SK-N-SH (cell line): ENCODE data around the gene ZNF891. TPM values are rescaled to one million over a fixed set of nuclear protein-coding genes. Genes with fewer than 3 reads are reported as not detected.

ENCODE experiments used
- CTCF ChIA-PET: fragments of 300-600, 350-600 bp; formaldehyde crosslinking; extraction: SDS; loops from one replicate; lab custom pipeline; 2021; lab: Yijun Ruan, JAX
- POLR2A ChIA-PET: fragments of 350-600 bp; sonication (Branson Sonifier 250); formaldehyde crosslinking; extraction: SDS; loops from one replicate; lab custom pipeline; 2020; ENCODE audit warnings: antibody characterized with exemption, inconsistent platforms; lab: Yijun Ruan, JAX
- DNase-seq: peaks from one replicate; pipeline ENCODE4 v3.0.0; 2012
- H2AFZ ChIP-seq: fragments of 200-600 bp; sonication (generic); 2 replicates; pipeline ENCODE4 v1.8.1; 2016; ENCODE audit warnings: antibody characterized with exemption, mild to moderate bottlenecking, low read depth
- H3F3A ChIP-seq: fragments of 200-600 bp; sonication (generic); replicated peaks from 2 replicates; pipeline ENCODE3; 2016; ENCODE audit warnings: antibody characterized with exemption, mild to moderate bottlenecking; ENCODE audit not compliant: insufficient read depth
- H3K27ac ChIP-seq, 2 experiments: fragments of 200-500 bp in 1 of 2; fragments of 200-600 bp in 1 of 2; sonication (Bioruptor generic) in 1 of 2; sonication (generic), shearing (Covaris generic) in 1 of 2; 2 replicates each; pipeline versions ENCODE4 v1.5.1 to v1.6.1; 2014 to 2016; ENCODE audit warnings: low read depth in 2 of 2, inconsistent platforms in 1 of 2, low read length in 1 of 2, mild to moderate bottlenecking in 1 of 2, mixed read lengths in 1 of 2
- H3K27me3 ChIP-seq: fragments of 200-600 bp; sonication (generic), shearing (Covaris generic); 2 replicates; pipeline ENCODE4 v1.6.1; 2016; ENCODE audit warnings: mixed run types; ENCODE audit not compliant: insufficient read depth
- H3K36me3 ChIP-seq, 2 experiments: fragments of 200-500 bp in 1 of 2; fragments of 200-600 bp in 1 of 2; sonication (Bioruptor generic) in 1 of 2; sonication (generic) in 1 of 2; replicated peaks in 1 of 2; 2 replicates each; pipeline versions ENCODE3 to v1.5.1; 2014 to 2016; ENCODE audit warnings: low read length in 1 of 2, mild to moderate bottlenecking in 1 of 2; ENCODE audit not compliant: insufficient read depth in 2 of 2, control insufficient read depth in 1 of 2
- H3K4me1 ChIP-seq, 2 experiments: fragments of 200-500 bp in 1 of 2; fragments of 200-600 bp in 1 of 2; sonication (Bioruptor generic) in 1 of 2; sonication (generic), shearing (Covaris generic) in 1 of 2; 2 replicates each; pipeline versions ENCODE4 v1.5.1 to v1.6.1; 2014 to 2016; ENCODE audit warnings: low read depth in 1 of 2, low read length in 1 of 2, mixed run types in 1 of 2; ENCODE audit not compliant: insufficient read depth in 2 of 2, control insufficient read depth in 1 of 2
- H3K4me2 ChIP-seq: fragments of 200-600 bp; sonication (generic), shearing (Covaris generic); 2 replicates; pipeline ENCODE4 v1.6.1; 2017; ENCODE audit warnings: mixed run types
- H3K4me3 ChIP-seq, 2 experiments: fragments of 200-500 bp in 1 of 2; fragments of 200-600 bp in 1 of 2; sonication (Bioruptor generic) in 1 of 2; sonication (generic), shearing (Covaris generic) in 1 of 2; 2 replicates each; pipeline versions ENCODE4 v1.5.1 to v1.8.1; 2014 to 2016; ENCODE audit warnings: low read depth in 2 of 2, inconsistent platforms in 1 of 2, low read length in 1 of 2, mild to moderate bottlenecking in 1 of 2, mixed read lengths in 1 of 2, moderate library complexity in 1 of 2
- H3K79me2 ChIP-seq: fragments of 200-600 bp; sonication (generic); 2 replicates; pipeline ENCODE4 v1.8.1; 2017; ENCODE audit warnings: mild to moderate bottlenecking; ENCODE audit not compliant: insufficient read depth
- H3K9ac ChIP-seq: fragments of 200-600 bp; sonication (generic); 2 replicates; pipeline ENCODE4 v1.6.1; 2017; ENCODE audit warnings: mixed run types
- H3K9me2 ChIP-seq: fragments of 200-600 bp; sonication (generic); 2 replicates; pipeline ENCODE4 v1.6.1; 2017; ENCODE audit warnings: mixed run types
- H3K9me3 ChIP-seq: fragments of 200-600 bp; sonication (generic); 2 replicates; pipeline ENCODE4 v1.6.1; 2017; ENCODE audit warnings: mixed run types, mild to moderate bottlenecking, moderate library complexity
- H4K20me1 ChIP-seq: fragments of 200-600 bp; sonication (generic); 2 replicates; pipeline ENCODE4 v1.6.1; 2017; ENCODE audit warnings: mild to moderate bottlenecking, mixed run types; ENCODE audit not compliant: insufficient read depth
- ELF1 ChIP-seq: IDR thresholded peaks from 2 replicates; pipeline ENCODE4 v1.4.0; 2012
- FOSL2 ChIP-seq: IDR thresholded peaks from 2 replicates; pipeline ENCODE4 v1.4.0; 2012; ENCODE audit warnings: low read depth, mild to moderate bottlenecking, moderate library complexity, borderline replicate concordance
- FOXJ3 ChIP-seq: sonication (generic); formaldehyde crosslinking; IDR thresholded peaks from 2 replicates; pipeline ENCODE4 v1.5.1; 2020; ENCODE audit warnings: mild to moderate bottlenecking, missing genetic modification reagents
- GATA2 ChIP-seq: sonication (generic); formaldehyde crosslinking; IDR thresholded peaks from 2 replicates; pipeline ENCODE4 v1.5.0; 2020; ENCODE audit warnings: mild to moderate bottlenecking, missing genetic modification reagents
- JUND ChIP-seq: IDR thresholded peaks from 2 replicates; pipeline ENCODE4 v1.4.0; 2012
- MEF2A ChIP-seq: IDR thresholded peaks from 2 replicates; pipeline ENCODE4 v1.4.0; 2012; ENCODE audit warnings: low read depth, borderline replicate concordance
- MXI1 ChIP-seq: IDR thresholded peaks from 2 replicates; pipeline ENCODE4 v1.6.1; 2012; ENCODE audit warnings: mild to moderate bottlenecking, low read depth, low read length, improper control_type of control experiment
- POLR2AphosphoS5 ChIP-seq: IDR thresholded peaks from 2 replicates; pipeline ENCODE4 v1.6.1; 2012; ENCODE audit warnings: low read depth, low read length
- SIN3A ChIP-seq: IDR thresholded peaks from 2 replicates; pipeline ENCODE4 v1.6.1; 2012; ENCODE audit warnings: low read depth, mild to moderate bottlenecking, low read length, moderate library complexity, borderline replicate concordance
- TAF1 ChIP-seq: IDR thresholded peaks from 2 replicates; pipeline ENCODE4 v1.6.1; 2012; ENCODE audit warnings: low read depth, mild to moderate bottlenecking, low read length, moderate library complexity, borderline replicate concordance
- TEAD4 ChIP-seq: IDR thresholded peaks from 2 replicates; pipeline ENCODE4 v1.4.0; 2012; ENCODE audit warnings: mild to moderate bottlenecking, borderline replicate concordance; ENCODE audit not compliant: insufficient read depth
- YY1 ChIP-seq: IDR thresholded peaks from 2 replicates; pipeline ENCODE4 v1.4.0; 2012; ENCODE audit warnings: low read depth, mild to moderate bottlenecking
- WGBS: methylation state at CpG from one replicate; pipeline ENCODE4 v1.1.6; 2017; ENCODE audit warnings: low lambda C conversion rate; 5-methylcytosine and 5-hydroxymethylcytosine counted together
- polyA plus RNA-seq, 3 experiments: library from polyadenylated mRNA; depleted of rRNA; stranded (reverse); fragments of >200 nt; gene quantifications; 2 replicates each; pipeline ENCODE4 v1.2.3, GENCODE V29; 2012
- TF ChIP-seq, protein P1 (sequence below): IDR thresholded peaks from 2 replicates; pipeline ENCODE4 v1.6.1; 2012; ENCODE audit warnings: mild to moderate bottlenecking, low read depth, low read length, moderate library complexity
- TF ChIP-seq, protein P2 (sequence below): IDR thresholded peaks from 2 replicates; pipeline ENCODE4; 2012

Gene ZNF891
- polyA plus RNA-seq, 1 of the 3 experiments (the other 2 are of a cell fraction): 0.33 TPM

DNA sequence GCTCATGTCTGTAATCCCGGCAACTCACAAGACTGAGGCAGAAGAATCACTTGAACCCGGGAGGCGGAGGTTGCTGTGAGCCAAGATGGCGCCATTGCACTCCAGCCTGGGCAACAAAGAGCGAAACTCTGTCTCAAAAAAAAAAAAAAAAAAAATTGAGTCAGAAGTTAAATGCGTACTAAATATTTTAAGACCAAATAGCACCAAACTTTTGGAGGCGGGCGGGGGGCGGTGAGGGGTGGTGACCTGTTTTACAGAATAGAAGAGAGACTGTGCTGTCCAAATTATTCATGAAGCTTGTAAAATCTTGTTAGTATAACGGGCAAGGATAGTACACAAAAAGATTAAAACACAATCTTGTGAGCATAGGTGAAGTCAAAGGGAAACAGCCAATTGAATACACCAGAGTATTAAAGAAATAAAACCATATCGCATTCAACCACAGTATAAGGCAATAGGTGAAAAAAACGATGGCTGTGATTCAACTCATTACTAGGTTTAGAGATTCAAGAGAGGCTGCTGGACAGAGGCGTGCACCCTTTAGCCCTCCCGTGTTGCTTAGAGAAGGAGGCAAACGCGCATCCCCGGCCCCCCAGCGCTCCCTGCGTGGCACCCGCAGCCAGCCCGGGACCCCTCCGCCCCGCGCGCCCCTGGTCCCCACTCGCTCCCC lies 571 bp downstream of the ZNF891 start:
- WGBS: 44% methylated on average over 15 of the region's 26 CpGs
- CTCF ChIA-PET: interaction anchor here (1.4 kb wide), 1 partner anchor 10 kb away, joined by 3 read pairs; no protein-coding TSS in a partner anchor

DNA sequence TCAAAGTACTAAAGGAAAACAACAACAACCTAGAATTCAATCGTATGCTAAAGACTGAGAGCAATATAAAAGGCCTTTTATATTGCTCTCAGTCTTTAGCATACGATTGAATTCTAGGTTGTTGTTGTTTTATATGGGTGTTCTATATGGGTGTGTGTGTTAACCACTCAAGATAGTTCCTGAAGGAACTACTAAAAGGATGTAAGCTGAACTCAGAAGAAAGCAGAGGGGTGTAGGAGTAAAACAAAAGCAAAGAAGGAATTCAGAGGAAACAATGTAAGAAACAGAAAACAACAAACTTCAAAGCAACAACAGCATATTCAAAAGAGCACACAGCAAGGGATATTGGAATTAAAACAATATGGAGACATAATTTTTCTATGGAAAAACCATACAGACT lies 5.4 kb downstream of the ZNF891 start:
- ChIA-PET CTCF (no interaction called here), POLR2A (no interaction called here)
- H3K9me2 ChIP-seq: no peaks in the 10 kb centered on the region
- H3K9ac ChIP-seq: no peak overlapping the region
- no peaks in the 10 kb centered on the region for H3K27me3 ChIP-seq
- no peak overlapping the region for H3K27ac ChIP-seq
- H3K4me3 ChIP-seq: no peak overlapping the region
- H2AFZ ChIP-seq: no peak overlapping the region
- TF ChIP-seq MEF2A (no peak), FOSL2 (no peak), GATA2 (no peak), SIN3A (no peak), POLR2AphosphoS5 (no peak), MXI1 (no peak), YY1 (no peak), TAF1 (no peak), ELF1 (no peak), TEAD4 (no peak), JUND (no peak), FOXJ3 (CRISPR knock-in tag) (no peak)
- DNase-seq: no peak
- 94% methylated on average over 2 of the region's 2 CpGs for WGBS
- H3K36me3 ChIP-seq: peaks cover 20 to 86% of the 10 kb centered on the region in 2 experiments
- no peaks in the 10 kb centered on the region for H3K4me1 ChIP-seq
- no peaks in the 10 kb centered on the region for H4K20me1 ChIP-seq
- H3F3A ChIP-seq: peaks cover 14% of the 10 kb centered on the region
- peaks cover 63% of the 10 kb centered on the region for H3K9me3 ChIP-seq
- no peak overlapping the region for H3K4me2 ChIP-seq
- peaks cover 12% of the 10 kb centered on the region; the same call in 1 of the 2 replicates for H3K79me2 ChIP-seq

More for the DNA sequence above, 571 bp downstream of the ZNF891 start:
- Histone ChIP-seq H3K4me1 (no peaks in the 10 kb centered on the region; a peak in 1 of 4 replicates), H3F3A (peaks cover 20% of the 10 kb centered on the region), H4K20me1 (no peaks in the 10 kb centered on the region), H3K9me3 (peaks cover 29% of the 10 kb centered on the region), H2AFZ (peak overlapping the region; percentile 92), H3K4me2 (peak overlapping the region; percentile 80), H3K4me3 (peak overlapping the region; percentile 78 to 84), H3K9ac (peak overlapping the region; percentile 73), H3K27ac (peak overlapping the region; percentile 85 to 94), H3K27me3 (no peaks in the 10 kb centered on the region), H3K36me3 (peaks cover 12 to 44% of the 10 kb centered on the region in 2 experiments), H3K79me2 (peaks cover 4% of the 10 kb centered on the region; the same call in 1 of the 2 replicates), H3K9me2 (no peaks in the 10 kb centered on the region)
- DNase-seq: no peak
- POLR2A ChIA-PET: interaction anchor here (1.5 to 3.0 kb wide), 2 partner anchors 49 to 52 kb away, joined by 5 to 18 read pairs; partner anchors contain the start of genes ZNF140 and ZNF268
- TF ChIP-seq, protein P1, sequence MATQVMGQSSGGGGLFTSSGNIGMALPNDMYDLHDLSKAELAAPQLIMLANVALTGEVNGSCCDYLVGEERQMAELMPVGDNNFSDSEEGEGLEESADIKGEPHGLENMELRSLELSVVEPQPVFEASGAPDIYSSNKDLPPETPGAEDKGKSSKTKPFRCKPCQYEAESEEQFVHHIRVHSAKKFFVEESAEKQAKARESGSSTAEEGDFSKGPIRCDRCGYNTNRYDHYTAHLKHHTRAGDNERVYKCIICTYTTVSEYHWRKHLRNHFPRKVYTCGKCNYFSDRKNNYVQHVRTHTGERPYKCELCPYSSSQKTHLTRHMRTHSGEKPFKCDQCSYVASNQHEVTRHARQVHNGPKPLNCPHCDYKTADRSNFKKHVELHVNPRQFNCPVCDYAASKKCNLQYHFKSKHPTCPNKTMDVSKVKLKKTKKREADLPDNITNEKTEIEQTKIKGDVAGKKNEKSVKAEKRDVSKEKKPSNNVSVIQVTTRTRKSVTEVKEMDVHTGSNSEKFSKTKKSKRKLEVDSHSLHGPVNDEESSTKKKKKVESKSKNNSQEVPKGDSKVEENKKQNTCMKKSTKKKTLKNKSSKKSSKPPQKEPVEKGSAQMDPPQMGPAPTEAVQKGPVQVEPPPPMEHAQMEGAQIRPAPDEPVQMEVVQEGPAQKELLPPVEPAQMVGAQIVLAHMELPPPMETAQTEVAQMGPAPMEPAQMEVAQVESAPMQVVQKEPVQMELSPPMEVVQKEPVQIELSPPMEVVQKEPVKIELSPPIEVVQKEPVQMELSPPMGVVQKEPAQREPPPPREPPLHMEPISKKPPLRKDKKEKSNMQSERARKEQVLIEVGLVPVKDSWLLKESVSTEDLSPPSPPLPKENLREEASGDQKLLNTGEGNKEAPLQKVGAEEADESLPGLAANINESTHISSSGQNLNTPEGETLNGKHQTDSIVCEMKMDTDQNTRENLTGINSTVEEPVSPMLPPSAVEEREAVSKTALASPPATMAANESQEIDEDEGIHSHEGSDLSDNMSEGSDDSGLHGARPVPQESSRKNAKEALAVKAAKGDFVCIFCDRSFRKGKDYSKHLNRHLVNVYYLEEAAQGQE: peak; percentile 76
- TF ChIP-seq ELF1: no peak
- TF ChIP-seq, protein P2, sequence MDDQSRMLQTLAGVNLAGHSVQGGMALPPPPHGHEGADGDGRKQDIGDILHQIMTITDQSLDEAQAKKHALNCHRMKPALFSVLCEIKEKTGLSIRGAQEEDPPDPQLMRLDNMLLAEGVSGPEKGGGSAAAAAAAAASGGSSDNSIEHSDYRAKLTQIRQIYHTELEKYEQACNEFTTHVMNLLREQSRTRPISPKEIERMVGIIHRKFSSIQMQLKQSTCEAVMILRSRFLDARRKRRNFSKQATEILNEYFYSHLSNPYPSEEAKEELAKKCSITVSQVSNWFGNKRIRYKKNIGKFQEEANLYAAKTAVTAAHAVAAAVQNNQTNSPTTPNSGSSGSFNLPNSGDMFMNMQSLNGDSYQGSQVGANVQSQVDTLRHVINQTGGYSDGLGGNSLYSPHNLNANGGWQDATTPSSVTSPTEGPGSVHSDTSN: no peak
